ENCODE measurements around the gene CTIF.

The CTIF gene

DNA sequence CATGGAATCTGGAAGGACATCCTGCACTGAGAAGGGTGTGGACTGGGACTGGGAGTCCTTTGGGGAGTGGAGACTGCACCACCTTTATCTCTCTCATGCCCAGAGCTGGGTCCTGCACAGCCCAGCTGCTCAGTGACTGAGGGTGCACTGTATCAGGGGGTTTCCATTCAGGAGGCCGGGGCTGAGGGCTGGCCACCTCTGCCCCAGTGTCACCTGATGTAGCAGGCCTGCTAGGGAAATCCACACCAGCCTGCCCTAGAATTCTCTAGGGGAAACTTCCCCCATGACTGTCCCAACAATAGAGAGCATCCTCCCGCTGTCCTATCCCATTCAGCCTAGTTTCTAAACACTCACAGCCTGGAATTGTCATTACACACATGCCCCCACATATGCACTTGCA, 116.7 kb downstream of the CTIF start:
- no peaks in the 10 kb centered on the region for H3K36me3 ChIP-seq
- peaks cover 2% of the 10 kb centered on the region; the same call in 1 of the 2 replicates for H3K4me1 ChIP-seq
- no peak for DNase-seq
- TF ChIP-seq, protein P1, sequence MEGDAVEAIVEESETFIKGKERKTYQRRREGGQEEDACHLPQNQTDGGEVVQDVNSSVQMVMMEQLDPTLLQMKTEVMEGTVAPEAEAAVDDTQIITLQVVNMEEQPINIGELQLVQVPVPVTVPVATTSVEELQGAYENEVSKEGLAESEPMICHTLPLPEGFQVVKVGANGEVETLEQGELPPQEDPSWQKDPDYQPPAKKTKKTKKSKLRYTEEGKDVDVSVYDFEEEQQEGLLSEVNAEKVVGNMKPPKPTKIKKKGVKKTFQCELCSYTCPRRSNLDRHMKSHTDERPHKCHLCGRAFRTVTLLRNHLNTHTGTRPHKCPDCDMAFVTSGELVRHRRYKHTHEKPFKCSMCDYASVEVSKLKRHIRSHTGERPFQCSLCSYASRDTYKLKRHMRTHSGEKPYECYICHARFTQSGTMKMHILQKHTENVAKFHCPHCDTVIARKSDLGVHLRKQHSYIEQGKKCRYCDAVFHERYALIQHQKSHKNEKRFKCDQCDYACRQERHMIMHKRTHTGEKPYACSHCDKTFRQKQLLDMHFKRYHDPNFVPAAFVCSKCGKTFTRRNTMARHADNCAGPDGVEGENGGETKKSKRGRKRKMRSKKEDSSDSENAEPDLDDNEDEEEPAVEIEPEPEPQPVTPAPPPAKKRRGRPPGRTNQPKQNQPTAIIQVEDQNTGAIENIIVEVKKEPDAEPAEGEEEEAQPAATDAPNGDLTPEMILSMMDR (IDR thresholded peaks at IDR 0.05; ENCODE audit: low read depth, low read length), result no peak
- no peaks in the 10 kb centered on the region for H3K9me3 ChIP-seq
- H3K4me3 ChIP-seq (ENCODE audit: low read depth, low read length), result no peak overlapping the region
- H3K27me3 ChIP-seq, result no peaks in the 10 kb centered on the region

DNA sequence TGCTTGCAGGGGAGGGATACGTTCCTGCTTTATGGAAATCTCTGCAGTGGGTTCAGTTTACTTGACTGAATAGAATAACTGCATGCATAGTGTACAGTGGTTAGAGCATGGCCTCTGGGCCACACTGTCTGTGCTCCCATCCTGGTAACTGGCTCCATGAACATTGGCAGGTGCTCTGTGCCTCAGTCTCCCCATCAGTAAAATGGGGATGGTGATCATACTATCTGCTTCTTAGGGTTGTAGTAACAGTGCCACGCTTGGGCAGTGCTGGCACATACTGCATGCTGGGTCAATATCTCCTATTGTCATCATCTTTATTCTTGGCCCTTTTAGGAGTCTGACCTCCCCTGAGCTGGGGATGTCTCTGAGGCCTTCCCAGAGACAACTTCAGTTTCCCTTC, 117.3 kb downstream of the CTIF start:
- Histone ChIP-seq H3K4me1 (peaks cover 6% of the 10 kb centered on the region; the same call in 1 of the 2 replicates), H3K27me3 (no peaks in the 10 kb centered on the region), H3K4me3 (ENCODE audit: low read depth, low read length) (no peak overlapping the region), H3K9me3 (no peaks in the 10 kb centered on the region), H3K36me3 (no peaks in the 10 kb centered on the region)
- DNase-seq, result no peak
- TF ChIP-seq, protein P1 (IDR thresholded peaks at IDR 0.05; ENCODE audit: low read depth, low read length), result no peak

DNA sequence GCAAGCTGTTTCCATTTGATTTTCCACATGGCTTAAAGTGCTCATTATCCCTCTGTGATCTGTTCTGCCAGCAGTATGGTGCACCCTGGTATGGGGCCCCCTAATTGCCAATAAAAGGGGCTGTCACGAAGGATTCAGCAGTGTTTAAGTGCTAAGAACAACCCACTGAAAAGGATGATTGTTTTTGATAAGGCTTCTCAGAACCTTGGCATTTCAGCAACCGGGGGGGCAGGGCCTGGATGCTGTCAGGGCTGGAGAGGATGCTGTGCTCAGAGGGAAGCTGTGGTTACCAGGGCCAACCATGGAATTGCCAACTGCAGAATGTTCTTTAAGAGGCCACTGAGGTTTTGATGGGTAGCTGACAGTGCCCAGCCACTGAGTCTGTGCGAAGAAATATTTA, 117.8 kb downstream of the CTIF start:
- Histone ChIP-seq H3K4me1 (peaks cover 6% of the 10 kb centered on the region; the same call in 1 of the 2 replicates), H3K4me3 (ENCODE audit: low read depth, low read length) (no peak overlapping the region), H3K9me3 (no peaks in the 10 kb centered on the region), H3K27me3 (no peaks in the 10 kb centered on the region), H3K36me3 (no peaks in the 10 kb centered on the region)
- DNase-seq, result no peak
- TF ChIP-seq, protein P1 (IDR thresholded peaks at IDR 0.05; ENCODE audit: low read depth, low read length), result no peak

DNA sequence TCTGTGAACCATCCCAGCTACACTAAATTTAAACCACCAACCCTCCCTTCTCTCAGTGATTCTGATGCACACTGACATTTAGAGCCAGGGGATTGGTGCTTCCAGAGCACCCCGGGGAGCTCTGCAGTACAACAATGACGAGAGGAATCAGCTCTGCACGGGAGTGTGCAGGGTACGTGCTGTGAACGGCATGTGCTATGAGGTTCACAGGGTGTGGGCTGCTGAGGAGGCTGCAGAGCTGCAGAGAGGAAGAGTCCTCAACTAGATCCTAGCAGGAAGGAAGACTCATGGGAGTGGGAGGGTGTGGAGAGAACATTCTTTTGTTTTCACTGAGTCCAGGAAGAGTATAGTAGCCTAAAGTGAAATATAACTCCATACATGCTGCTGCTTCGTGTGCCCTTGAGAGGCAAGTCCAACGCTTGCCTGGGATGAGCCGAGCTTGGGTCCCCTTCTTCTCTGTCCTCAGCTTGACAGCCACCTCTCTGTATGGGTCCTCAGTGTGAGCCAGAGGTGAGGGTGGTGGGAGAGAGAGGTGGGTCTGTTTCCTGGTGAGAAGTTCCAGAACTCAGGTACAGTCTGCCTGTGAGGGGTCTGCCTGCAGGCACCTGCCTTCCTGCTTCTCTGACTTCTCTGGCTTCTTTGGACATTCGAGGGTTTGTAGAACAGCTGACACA, 118.8 kb downstream of the CTIF start:
- TF ChIP-seq, protein P1 (IDR thresholded peaks at IDR 0.05; ENCODE audit: low read depth, low read length), result no peak
- peaks cover 6% of the 10 kb centered on the region; the same call in 1 of the 2 replicates for H3K4me1 ChIP-seq
- H3K36me3 ChIP-seq, result no peaks in the 10 kb centered on the region
- no peak for DNase-seq
- H3K27me3 ChIP-seq, result no peaks in the 10 kb centered on the region
- H3K9me3 ChIP-seq, result no peaks in the 10 kb centered on the region
- no peak overlapping the region for H3K4me3 ChIP-seq (ENCODE audit: low read depth, low read length)

DNA sequence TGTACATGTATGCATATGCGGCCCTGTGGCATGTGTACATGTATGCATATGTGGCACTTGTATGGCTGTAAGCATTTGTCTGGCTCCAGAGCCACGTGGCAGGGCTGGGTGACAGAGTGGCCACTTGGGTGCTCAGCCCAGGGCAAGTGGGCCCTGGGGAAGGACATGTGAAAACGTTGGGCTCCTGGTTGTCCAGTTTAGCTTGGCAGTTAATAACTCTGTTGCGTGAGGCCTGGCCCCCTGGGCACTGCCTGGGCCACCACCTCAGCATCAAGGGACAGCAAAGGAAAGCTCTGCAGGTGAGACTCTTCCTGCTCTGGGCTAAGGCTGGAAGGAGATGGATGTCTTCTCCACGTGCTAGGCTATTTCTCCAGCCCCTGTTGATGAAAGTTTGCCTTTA, 119.9 kb downstream of the CTIF start:
- Histone ChIP-seq H3K9me3 (no peaks in the 10 kb centered on the region), H3K4me3 (ENCODE audit: low read depth, low read length) (no peak overlapping the region), H3K36me3 (no peaks in the 10 kb centered on the region), H3K4me1 (peaks cover 6% of the 10 kb centered on the region; the same call in 1 of the 2 replicates), H3K27me3 (no peaks in the 10 kb centered on the region)
- no peak for DNase-seq
- TF ChIP-seq, protein P1 (IDR thresholded peaks at IDR 0.05; ENCODE audit: low read depth, low read length), result no peak

DNA sequence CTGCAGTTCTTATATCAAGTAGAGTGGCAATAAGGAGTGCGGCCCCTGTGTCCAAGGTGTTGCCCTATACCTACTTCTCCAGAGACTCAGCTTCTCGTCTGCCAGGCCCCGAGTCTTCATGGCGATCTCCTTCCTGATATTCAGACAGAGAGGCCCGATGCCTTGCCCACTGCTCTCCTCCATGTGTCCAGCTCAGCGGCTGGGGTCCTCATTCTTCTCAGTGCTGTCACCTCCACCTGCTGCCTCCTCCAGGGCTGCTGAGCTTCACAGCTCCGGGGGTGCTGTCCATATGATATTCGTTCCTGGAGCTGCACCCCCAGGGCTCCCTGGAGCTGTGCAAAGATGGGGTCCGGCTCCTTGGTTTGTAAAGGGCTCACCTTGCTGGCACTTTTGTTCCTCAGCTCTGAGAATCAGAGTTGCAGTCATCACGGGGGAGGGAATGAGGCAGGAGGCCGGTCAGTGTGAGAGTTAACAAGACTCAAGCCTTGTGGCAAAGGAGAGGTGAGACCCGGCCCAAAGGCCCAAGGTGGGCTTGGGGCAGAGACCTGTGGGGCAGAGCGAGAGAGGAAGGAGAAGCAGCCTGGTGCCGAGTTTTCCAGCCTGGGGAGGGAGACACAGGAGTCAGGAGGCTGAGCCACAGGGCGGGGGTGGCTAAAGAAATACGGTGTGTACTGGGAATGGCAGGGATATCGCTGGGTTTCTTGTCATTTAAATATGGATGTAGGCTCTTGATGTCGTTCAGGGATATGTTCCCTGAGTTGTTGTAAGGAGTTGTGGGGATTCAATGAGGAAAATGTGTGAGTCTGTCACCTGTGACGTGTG, 120.6 kb downstream of the CTIF start:
- no peaks in the 10 kb centered on the region for H3K27me3 ChIP-seq
- TF ChIP-seq, protein P1 (IDR thresholded peaks at IDR 0.05; ENCODE audit: low read depth, low read length), result no peak
- H3K4me3 ChIP-seq (ENCODE audit: low read depth, low read length), result no peak overlapping the region
- H3K4me1 ChIP-seq, result peaks cover 6% of the 10 kb centered on the region; the same call in 1 of the 2 replicates
- no peak for DNase-seq
- no peaks in the 10 kb centered on the region for H3K9me3 ChIP-seq
- no peaks in the 10 kb centered on the region for H3K36me3 ChIP-seq

All from BE2C (cell line).